ENCODE results near the gene FRK.

GRCh38 chr6:115983998-115984397, 76.7 kb downstream of the FRK start:
- no peak for TF ChIP-seq CTCF (IDR thresholded peaks at IDR 0.05)
- TF ChIP-seq POLR2A (IDR thresholded peaks at IDR 0.05) = no peak
